HEK293 (cell line): ENCODE data around the gene HSPA4.
A peak's percentile ranks its signal among the peaks of the same experiment; 100 is the strongest.

Experiments used
- CTCF ChIA-PET: fragments of 350-600 bp; formaldehyde crosslinking; extraction: SDS; loops from one replicate; lab custom pipeline; 2021; ENCODE audit warnings: antibody characterized with exemption; lab: Yijun Ruan, JAX
- POLR2A ChIA-PET: fragments of 300-600 bp; formaldehyde crosslinking; extraction: SDS; loops from one replicate; lab custom pipeline; 2020; ENCODE audit warnings: antibody characterized with exemption, inconsistent platforms; lab: Yijun Ruan, JAX
- H3K27ac ChIP-seq: fragments of 200-500 bp; sonication (Bioruptor generic); 2 replicates; pipeline ENCODE4 v1.5.1; 2014; ENCODE audit warnings: low read depth, low read length, control low read depth, inconsistent platforms; ENCODE audit errors: extremely low read depth
- H3K36me3 ChIP-seq, 2 experiments: fragments of 200-500 bp in 1 of 2; sonication (Bioruptor generic) in 1 of 2; 1 replicate in 1 of 2; 2 replicates in 1 of 2; pipeline ENCODE4 v1.5.1; 2014 to 2017; ENCODE audit warnings: inconsistent platforms in 2 of 2, low read length in 2 of 2; ENCODE audit not compliant: control insufficient read depth in 2 of 2, insufficient read depth in 1 of 2
- H3K4me1 ChIP-seq: fragments of 200-500 bp; sonication (Bioruptor generic); 2 replicates; pipeline ENCODE4 v1.5.1; 2014; ENCODE audit warnings: mild to moderate bottlenecking, low read length, inconsistent platforms; ENCODE audit not compliant: control insufficient read depth, insufficient read depth
- H3K4me3 ChIP-seq: 2 replicates; pipeline ENCODE4 v1.5.1; 2011; ENCODE audit warnings: low read depth, mild to moderate bottlenecking, control low read depth, low read length, moderate library complexity
- H3K9me3 ChIP-seq: fragments of 200-500 bp; sonication (Bioruptor generic); 2 replicates; pipeline ENCODE4 v1.5.1; 2014; ENCODE audit warnings: low read depth, low read length, inconsistent platforms; ENCODE audit not compliant: control insufficient read depth, insufficient read depth
- KLF1 ChIP-seq: fragments of 450-650 bp; formaldehyde crosslinking; IDR thresholded peaks from 2 replicates; pipeline ENCODE4 v1.5.1; 2016; ENCODE audit warnings: missing biosample characterization, missing genetic modification characterization
- MZF1 ChIP-seq: fragments of 450-650 bp; formaldehyde crosslinking; IDR thresholded peaks from 2 replicates; pipeline ENCODE4 v1.5.1; 2017; ENCODE audit warnings: missing biosample characterization, missing genetic modification characterization, borderline replicate concordance
- OVOL3 ChIP-seq: fragments of 450-650 bp; formaldehyde crosslinking; IDR thresholded peaks from 2 replicates; pipeline ENCODE4 v1.5.1; 2016; ENCODE audit warnings: missing biosample characterization, missing genetic modification characterization
- SP2 ChIP-seq: fragments of 450-650 bp; formaldehyde crosslinking; IDR thresholded peaks from 2 replicates; pipeline ENCODE4 v1.5.1; 2016; ENCODE audit warnings: missing biosample characterization, missing genetic modification characterization
- TCF7L2 ChIP-seq: IDR thresholded peaks from 2 replicates; pipeline ENCODE4 v1.6.1; 2011; ENCODE audit warnings: low read depth, mild to moderate bottlenecking, inconsistent platforms, low read length, moderate library complexity, borderline replicate concordance
- ZBTB17 ChIP-seq: fragments of 450-650 bp; formaldehyde crosslinking; IDR thresholded peaks from 2 replicates; pipeline ENCODE4 v1.5.1; 2016; ENCODE audit warnings: missing biosample characterization, missing genetic modification characterization
- ZFP37 ChIP-seq: fragments of 450-650 bp; formaldehyde crosslinking; IDR thresholded peaks from 2 replicates; pipeline ENCODE4 v1.5.1; 2016; ENCODE audit warnings: missing biosample characterization, missing genetic modification characterization
- ZNF10 ChIP-seq: fragments of 450-650 bp; formaldehyde crosslinking; IDR thresholded peaks from 2 replicates; pipeline ENCODE4 v1.5.1; 2017; ENCODE audit warnings: missing biosample characterization, missing genetic modification characterization
- ZNF175 ChIP-seq: fragments of 450-650 bp; formaldehyde crosslinking; IDR thresholded peaks from 2 replicates; pipeline ENCODE4 v1.5.1; 2016; ENCODE audit warnings: missing biosample characterization, missing genetic modification characterization
- ZNF19 ChIP-seq: fragments of 450-650 bp; formaldehyde crosslinking; IDR thresholded peaks from 2 replicates; pipeline ENCODE4; 2016; ENCODE audit warnings: missing biosample characterization, missing genetic modification characterization, low read depth
- ZNF561 ChIP-seq: fragments of 450-650 bp; IDR thresholded peaks from 2 replicates; pipeline ENCODE4 v1.5.1; 2018; ENCODE audit warnings: missing biosample characterization, missing genetic modification characterization, borderline replicate concordance
- ZNF610 ChIP-seq: fragments of 450-650 bp; formaldehyde crosslinking; IDR thresholded peaks from 2 replicates; pipeline ENCODE4 v1.5.1; 2016; ENCODE audit warnings: missing biosample characterization, missing genetic modification characterization, borderline replicate concordance
- ZNF76 ChIP-seq: fragments of 450-650 bp; formaldehyde crosslinking; IDR thresholded peaks from 2 replicates; pipeline ENCODE4; 2016; ENCODE audit warnings: low read depth, missing biosample characterization, missing genetic modification characterization, borderline replicate concordance
- TF ChIP-seq, protein P1 (sequence below): fragments of 450-650 bp; formaldehyde crosslinking; IDR thresholded peaks from 2 replicates; pipeline ENCODE4 v1.5.1; 2017; ENCODE audit warnings: missing biosample characterization, missing genetic modification characterization
- TF ChIP-seq, protein P2 (sequence below): fragments of 450-650 bp; formaldehyde crosslinking; IDR thresholded peaks from 2 replicates; pipeline ENCODE4 v1.5.1; 2016; ENCODE audit warnings: missing biosample characterization, missing genetic modification characterization
- TF ChIP-seq, protein P3 (sequence below): fragments of 450-650 bp; formaldehyde crosslinking; IDR thresholded peaks from 2 replicates; pipeline ENCODE4 v1.5.1; 2016; ENCODE audit warnings: missing biosample characterization, missing genetic modification characterization
- TF ChIP-seq, protein P4 (sequence below): fragments of 450-650 bp; IDR thresholded peaks from 2 replicates; pipeline ENCODE4 v1.5.1; 2018; ENCODE audit warnings: missing biosample characterization, missing genetic modification characterization
- TF ChIP-seq, protein P5 (sequence below): fragments of 450-650 bp; IDR thresholded peaks from 2 replicates; pipeline ENCODE4 v1.5.1; 2018; ENCODE audit warnings: missing biosample characterization, mild to moderate bottlenecking, missing genetic modification characterization

HSPA4 gene

DNA sequence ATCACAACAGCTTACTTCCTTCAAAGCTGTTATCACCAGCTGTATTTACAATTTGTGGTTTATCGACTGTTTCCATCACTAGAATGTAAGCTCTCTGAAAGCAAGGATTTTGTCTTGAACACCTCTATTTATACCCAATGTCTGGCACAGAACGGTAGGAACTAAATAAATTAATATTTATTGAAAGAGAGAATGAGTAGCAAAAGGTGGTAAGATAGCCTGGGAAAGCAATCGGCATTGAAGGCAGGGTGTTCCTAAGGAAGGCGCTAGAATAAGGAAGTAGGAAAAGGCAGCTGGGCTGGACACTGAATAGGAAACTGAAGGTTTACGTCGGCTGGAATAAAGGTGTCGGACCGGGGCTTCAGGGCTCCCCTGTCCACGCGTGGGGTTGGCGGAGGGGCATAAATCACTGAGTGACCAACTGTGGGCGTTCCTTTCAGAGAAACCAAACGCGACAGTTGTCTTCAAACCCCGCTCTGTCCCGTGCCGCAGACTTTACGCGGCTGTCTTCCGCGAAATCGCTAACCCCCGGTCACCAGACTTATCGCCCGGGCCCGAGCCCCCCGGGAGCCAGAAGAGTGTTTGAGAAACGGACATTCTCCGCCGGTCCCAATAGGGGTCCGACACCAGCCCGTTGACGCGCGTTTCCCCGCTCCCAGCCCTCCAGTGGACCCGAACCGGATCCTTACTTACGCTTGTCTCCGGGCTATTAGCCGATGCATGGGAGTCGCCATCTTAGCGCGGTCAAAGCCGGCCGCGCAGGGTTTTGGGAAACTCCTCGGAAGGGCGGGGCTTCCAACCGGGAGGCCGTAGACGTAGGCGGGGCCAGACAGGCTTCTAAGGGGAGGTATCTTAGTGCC lies 25.8 kb upstream of the HSPA4 start, which contains the start of gene ZCCHC10 (continued):
- peak; percentile 78 for TF ChIP-seq SP2 (tag by site-specific recombination)
- peak; percentile 16; the same call in 1 of the 2 replicates for TF ChIP-seq KLF1 (tag by site-specific recombination)
- peak; percentile 85 for TF ChIP-seq ZNF76 (tag by site-specific recombination)
- TF ChIP-seq ZBTB17 (tag by site-specific recombination): peak; percentile 65; the same call in 1 of the 2 replicates
- TF ChIP-seq ZNF610 (tag by site-specific recombination): peak; percentile 61; the same call in 1 of the 2 replicates
- TF ChIP-seq ZFP37 (tag by site-specific recombination): peak; percentile 64
- TF ChIP-seq MZF1: no peak

DNA sequence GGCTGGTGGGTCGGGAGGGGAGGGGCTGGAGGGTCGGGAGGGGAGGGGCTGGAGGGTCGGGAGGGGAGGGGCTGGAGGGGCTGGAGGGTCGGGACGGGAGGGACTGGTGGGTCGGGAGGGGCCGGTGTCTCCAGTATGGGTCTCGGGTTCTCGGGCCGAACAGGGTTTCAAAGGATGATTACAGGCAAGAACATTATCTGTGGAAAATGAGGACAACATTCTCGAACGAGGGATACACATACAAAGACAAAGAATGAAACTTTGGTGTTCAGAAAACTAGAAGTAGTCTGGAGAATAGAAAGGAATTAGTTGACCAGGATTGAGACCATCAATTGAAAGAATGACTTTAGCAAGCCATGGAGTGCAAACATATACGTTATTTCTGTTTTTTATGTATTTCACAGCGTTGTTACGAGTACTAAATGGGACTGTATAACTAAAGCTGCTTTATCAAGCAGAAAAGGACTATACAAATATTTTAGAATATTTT lies 25.1 kb upstream of the HSPA4 start:
- Histone ChIP-seq H3K27ac (no peak overlapping the region), H3K4me3 (peak overlapping the region; percentile 37), H3K4me1 (peaks cover 10% of the 10 kb centered on the region), H3K36me3 (peaks cover 6 to 10% of the 10 kb centered on the region in 2 experiments; a peak in 2 of 3 replicates), H3K9me3 (no peaks in the 10 kb centered on the region)
- ChIA-PET CTCF (interaction anchor here (0.6 to 0.7 kb wide), 2 partner anchors 40 to 116 kb away, joined by 7 read pairs; no protein-coding TSS in a partner anchor), POLR2A (interaction anchor here (2.3 kb wide), 1 partner anchor 25 kb away, joined by 8 read pairs; the partner anchor contains the start of gene HSPA4)
- TF ChIP-seq ZNF19 (tag by site-specific recombination): no peak
- TF ChIP-seq, protein P1, sequence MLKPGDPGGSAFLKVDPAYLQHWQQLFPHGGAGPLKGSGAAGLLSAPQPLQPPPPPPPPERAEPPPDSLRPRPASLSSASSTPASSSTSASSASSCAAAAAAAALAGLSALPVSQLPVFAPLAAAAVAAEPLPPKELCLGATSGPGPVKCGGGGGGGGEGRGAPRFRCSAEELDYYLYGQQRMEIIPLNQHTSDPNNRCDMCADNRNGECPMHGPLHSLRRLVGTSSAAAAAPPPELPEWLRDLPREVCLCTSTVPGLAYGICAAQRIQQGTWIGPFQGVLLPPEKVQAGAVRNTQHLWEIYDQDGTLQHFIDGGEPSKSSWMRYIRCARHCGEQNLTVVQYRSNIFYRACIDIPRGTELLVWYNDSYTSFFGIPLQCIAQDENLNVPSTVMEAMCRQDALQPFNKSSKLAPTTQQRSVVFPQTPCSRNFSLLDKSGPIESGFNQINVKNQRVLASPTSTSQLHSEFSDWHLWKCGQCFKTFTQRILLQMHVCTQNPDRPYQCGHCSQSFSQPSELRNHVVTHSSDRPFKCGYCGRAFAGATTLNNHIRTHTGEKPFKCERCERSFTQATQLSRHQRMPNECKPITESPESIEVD (tag by site-specific recombination): peak; percentile 15; the same call in 1 of the 2 replicates

DNA sequence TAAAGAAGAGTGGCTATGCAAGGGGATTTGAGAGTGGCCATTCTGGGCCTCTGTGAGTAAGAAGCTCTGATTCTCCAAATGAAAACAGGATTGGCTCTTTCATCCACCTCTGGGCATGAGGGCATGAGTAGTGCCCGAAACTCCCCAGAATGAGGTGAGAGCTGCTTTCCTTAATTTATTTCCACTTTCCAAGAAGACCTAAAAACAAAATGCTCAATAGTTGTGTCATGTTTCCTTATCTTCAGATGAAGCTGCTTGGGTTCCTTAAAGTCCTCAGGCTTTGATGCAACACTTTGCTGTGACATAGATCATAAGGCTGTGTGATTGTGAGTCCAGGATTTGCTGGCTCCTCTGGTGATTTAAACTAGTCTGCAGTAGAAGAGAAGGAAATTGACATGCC lies 22.4 kb upstream of the HSPA4 start:
- H3K36me3 ChIP-seq: no peaks in the 10 kb centered on the region
- H3K4me1 ChIP-seq: peaks cover 12% of the 10 kb centered on the region
- ChIA-PET CTCF (no interaction called here), POLR2A (no interaction called here)
- TF ChIP-seq, protein P2, sequence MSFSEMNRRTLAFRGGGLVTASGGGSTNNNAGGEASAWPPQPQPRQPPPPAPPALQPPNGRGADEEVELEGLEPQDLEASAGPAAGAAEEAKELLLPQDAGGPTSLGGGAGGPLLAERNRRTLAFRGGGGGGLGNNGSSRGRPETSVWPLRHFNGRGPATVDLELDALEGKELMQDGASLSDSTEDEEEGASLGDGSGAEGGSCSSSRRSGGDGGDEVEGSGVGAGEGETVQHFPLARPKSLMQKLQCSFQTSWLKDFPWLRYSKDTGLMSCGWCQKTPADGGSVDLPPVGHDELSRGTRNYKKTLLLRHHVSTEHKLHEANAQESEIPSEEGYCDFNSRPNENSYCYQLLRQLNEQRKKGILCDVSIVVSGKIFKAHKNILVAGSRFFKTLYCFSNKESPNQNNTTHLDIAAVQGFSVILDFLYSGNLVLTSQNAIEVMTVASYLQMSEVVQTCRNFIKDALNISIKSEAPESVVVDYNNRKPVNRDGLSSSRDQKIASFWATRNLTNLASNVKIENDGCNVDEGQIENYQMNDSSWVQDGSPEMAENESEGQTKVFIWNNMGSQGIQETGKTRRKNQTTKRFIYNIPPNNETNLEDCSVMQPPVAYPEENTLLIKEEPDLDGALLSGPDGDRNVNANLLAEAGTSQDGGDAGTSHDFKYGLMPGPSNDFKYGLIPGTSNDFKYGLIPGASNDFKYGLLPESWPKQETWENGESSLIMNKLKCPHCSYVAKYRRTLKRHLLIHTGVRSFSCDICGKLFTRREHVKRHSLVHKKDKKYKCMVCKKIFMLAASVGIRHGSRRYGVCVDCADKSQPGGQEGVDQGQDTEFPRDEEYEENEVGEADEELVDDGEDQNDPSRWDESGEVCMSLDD (tag by site-specific recombination): no peak
- TF ChIP-seq ZNF175 (tag by site-specific recombination): no peak
- no peak for TF ChIP-seq ZNF561 (tag by site-specific recombination)
- TF ChIP-seq, protein P3, sequence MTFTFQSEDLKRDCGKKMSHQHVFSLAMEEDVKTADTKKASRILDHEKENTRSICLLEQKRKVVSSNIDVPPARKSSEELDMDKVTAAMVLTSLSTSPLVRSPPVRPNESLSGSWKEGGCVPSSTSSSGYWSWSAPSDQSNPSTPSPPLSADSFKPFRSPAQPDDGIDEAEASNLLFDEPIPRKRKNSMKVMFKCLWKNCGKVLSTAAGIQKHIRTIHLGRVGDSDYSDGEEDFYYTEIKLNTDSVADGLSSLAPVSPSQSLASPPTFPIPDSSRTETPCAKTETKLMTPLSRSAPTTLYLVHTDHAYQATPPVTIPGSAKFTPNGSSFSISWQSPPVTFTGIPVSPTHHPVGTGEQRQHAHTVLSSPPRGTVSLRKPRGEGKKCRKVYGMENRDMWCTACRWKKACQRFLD (tag by site-specific recombination): no peak
- no peak for TF ChIP-seq ZNF10 (tag by site-specific recombination)
- TF ChIP-seq OVOL3 (tag by site-specific recombination): no peak
- TF ChIP-seq, protein P4, sequence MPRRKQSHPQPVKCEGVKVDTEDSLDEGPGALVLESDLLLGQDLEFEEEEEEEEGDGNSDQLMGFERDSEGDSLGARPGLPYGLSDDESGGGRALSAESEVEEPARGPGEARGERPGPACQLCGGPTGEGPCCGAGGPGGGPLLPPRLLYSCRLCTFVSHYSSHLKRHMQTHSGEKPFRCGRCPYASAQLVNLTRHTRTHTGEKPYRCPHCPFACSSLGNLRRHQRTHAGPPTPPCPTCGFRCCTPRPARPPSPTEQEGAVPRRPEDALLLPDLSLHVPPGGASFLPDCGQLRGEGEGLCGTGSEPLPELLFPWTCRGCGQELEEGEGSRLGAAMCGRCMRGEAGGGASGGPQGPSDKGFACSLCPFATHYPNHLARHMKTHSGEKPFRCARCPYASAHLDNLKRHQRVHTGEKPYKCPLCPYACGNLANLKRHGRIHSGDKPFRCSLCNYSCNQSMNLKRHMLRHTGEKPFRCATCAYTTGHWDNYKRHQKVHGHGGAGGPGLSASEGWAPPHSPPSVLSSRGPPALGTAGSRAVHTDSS (tag by site-specific recombination): no peak
- no peak for TF ChIP-seq TCF7L2
- TF ChIP-seq, protein P5, sequence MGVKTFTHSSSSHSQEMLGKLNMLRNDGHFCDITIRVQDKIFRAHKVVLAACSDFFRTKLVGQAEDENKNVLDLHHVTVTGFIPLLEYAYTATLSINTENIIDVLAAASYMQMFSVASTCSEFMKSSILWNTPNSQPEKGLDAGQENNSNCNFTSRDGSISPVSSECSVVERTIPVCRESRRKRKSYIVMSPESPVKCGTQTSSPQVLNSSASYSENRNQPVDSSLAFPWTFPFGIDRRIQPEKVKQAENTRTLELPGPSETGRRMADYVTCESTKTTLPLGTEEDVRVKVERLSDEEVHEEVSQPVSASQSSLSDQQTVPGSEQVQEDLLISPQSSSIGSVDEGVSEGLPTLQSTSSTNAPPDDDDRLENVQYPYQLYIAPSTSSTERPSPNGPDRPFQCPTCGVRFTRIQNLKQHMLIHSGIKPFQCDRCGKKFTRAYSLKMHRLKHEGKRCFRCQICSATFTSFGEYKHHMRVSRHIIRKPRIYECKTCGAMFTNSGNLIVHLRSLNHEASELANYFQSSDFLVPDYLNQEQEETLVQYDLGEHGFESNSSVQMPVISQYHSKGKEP (tag by site-specific recombination): no peak
- H3K9me3 ChIP-seq: no peaks in the 10 kb centered on the region
- no peak overlapping the region for H3K4me3 ChIP-seq
- peak overlapping the region; percentile 56; the same call in 1 of the 2 replicates for H3K27ac ChIP-seq
